Measurements from ENCODE around the gene FAM180B. TPM values are rescaled to one million over a fixed set of nuclear protein-coding genes. Genes with fewer than 3 reads are reported as not detected.
"Not testable (repeated sequence)": the region's sequence is repeated elsewhere in the genome, so short reads cannot be mapped to it uniquely, and the experiment has no call there.

Gene FAM180B
- total RNA-seq, 1 experiment from 2014 or later, result not detected

- DNase-seq, result no peak
- Histone ChIP-seq H3K4me2 (ENCODE audit: low read depth, low read length, poor library complexity, severe bottlenecking) (peak overlapping the region; percentile 89), H3K4me3 (ENCODE audit: low read length) (peak overlapping the region; percentile 85)
Measured at GRCh38 chr11:47550288-47551047, 36.0 kb upstream of the FAM180B start.

GRCh38 chr11:47551086-47551485 lies 35.4 kb upstream of the FAM180B start:
- H4K20me1 ChIP-seq (ENCODE audit: insufficient read depth, low read depth, low read length), result peaks cover 35% of the 10 kb centered on the region
- no peaks in the 10 kb centered on the region for H3K9me2 ChIP-seq (replicated peaks; ENCODE audit: insufficient read depth, low read length)
- peak overlapping the region; percentile 82 for H3K27ac ChIP-seq (ENCODE audit: low read length)
- DNase-seq, result peak; percentile 69
- peaks cover 40% of the 10 kb centered on the region for H3K4me1 ChIP-seq (ENCODE audit: low read length)
- H3K9ac ChIP-seq (ENCODE audit: low read length), result peak overlapping the region; percentile 86
- H3K27me3 ChIP-seq (ENCODE audit: low read length), result no peaks in the 10 kb centered on the region
- peak overlapping the region; percentile 89 for H3K4me2 ChIP-seq (ENCODE audit: low read depth, low read length, poor library complexity, severe bottlenecking)
- no peak overlapping the region for H2AFZ ChIP-seq (ENCODE audit: low read length)
- H3K4me3 ChIP-seq (ENCODE audit: low read length), result peak overlapping the region; percentile 85
- H3K9me3 ChIP-seq (ENCODE audit: low read length), result no peaks in the 10 kb centered on the region
- H3K36me3 ChIP-seq (ENCODE audit: insufficient read depth, low read length), result peaks cover 16% of the 10 kb centered on the region
- peaks cover 68% of the 10 kb centered on the region for H3K79me2 ChIP-seq (ENCODE audit: low read length)

More at GRCh38 chr11:47550288-47551047, 36.0 kb upstream of the FAM180B start:
- H2AFZ ChIP-seq (ENCODE audit: low read length), result no peak overlapping the region
- no peaks in the 10 kb centered on the region for H3K9me2 ChIP-seq (replicated peaks; ENCODE audit: insufficient read depth, low read length)
- no peaks in the 10 kb centered on the region for H3K27me3 ChIP-seq (ENCODE audit: low read length)
- H3K4me1 ChIP-seq (ENCODE audit: low read length), result peaks cover 36% of the 10 kb centered on the region
- peaks cover 70% of the 10 kb centered on the region for H3K79me2 ChIP-seq (ENCODE audit: low read length)
- peaks cover 35% of the 10 kb centered on the region for H4K20me1 ChIP-seq (ENCODE audit: insufficient read depth, low read depth, low read length)
- H3K27ac ChIP-seq (ENCODE audit: low read length), result peak overlapping the region; percentile 82
- H3K9ac ChIP-seq (ENCODE audit: low read length), result peak overlapping the region; percentile 86
- no peaks in the 10 kb centered on the region for H3K9me3 ChIP-seq (ENCODE audit: low read length)
- H3K36me3 ChIP-seq (ENCODE audit: insufficient read depth, low read length), result peaks cover 16% of the 10 kb centered on the region

GRCh38 chr11:47552056-47552565 lies 34.4 kb upstream of the FAM180B start:
- peak; percentile 79 for DNase-seq
- Histone ChIP-seq H3K36me3 (ENCODE audit: insufficient read depth, low read length) (peaks cover 16% of the 10 kb centered on the region), H3K27ac (ENCODE audit: low read length) (peak overlapping the region; percentile 82), H3K79me2 (ENCODE audit: low read length) (peaks cover 58% of the 10 kb centered on the region), H3K9me2 (replicated peaks; ENCODE audit: insufficient read depth, low read length) (no peaks in the 10 kb centered on the region), H4K20me1 (ENCODE audit: insufficient read depth, low read depth, low read length) (peaks cover 35% of the 10 kb centered on the region), H3K4me2 (ENCODE audit: low read depth, low read length, poor library complexity, severe bottlenecking) (peak overlapping the region; percentile 89), H3K4me1 (ENCODE audit: low read length) (peaks cover 40% of the 10 kb centered on the region), H3K4me3 (ENCODE audit: low read length) (peak overlapping the region; percentile 85), H2AFZ (ENCODE audit: low read length) (no peak overlapping the region), H3K9me3 (ENCODE audit: low read length) (no peaks in the 10 kb centered on the region), H3K9ac (ENCODE audit: low read length) (peak overlapping the region; percentile 86), H3K27me3 (ENCODE audit: low read length) (no peaks in the 10 kb centered on the region)

- Histone ChIP-seq H3K9ac (ENCODE audit: low read length) (peak within 1 kb of the TSS; percentile 86), H3K4me2 (ENCODE audit: low read depth, low read length, poor library complexity, severe bottlenecking) (peak within 1 kb of the TSS; percentile 89), H3K4me3 (ENCODE audit: low read length) (peak within 1 kb of the TSS; percentile 85), H3K27ac (ENCODE audit: low read length) (peak within 1 kb of the TSS; percentile 82), H3K79me2 (ENCODE audit: low read length) (peaks cover 52% of the 10 kb centered on the region), H3K4me1 (ENCODE audit: low read length) (peaks cover 40% of the 10 kb centered on the region), H2AFZ (ENCODE audit: low read length) (peak within 1 kb of the TSS; percentile 98), H4K20me1 (ENCODE audit: insufficient read depth, low read depth, low read length) (peaks cover 32% of the 10 kb centered on the region), H3K9me3 (ENCODE audit: low read length) (no peaks in the 10 kb centered on the region), H3K27me3 (ENCODE audit: low read length) (no peaks in the 10 kb centered on the region), H3K36me3 (ENCODE audit: insufficient read depth, low read length) (peaks cover 16% of the 10 kb centered on the region), H3K9me2 (replicated peaks; ENCODE audit: insufficient read depth, low read length) (no peaks in the 10 kb centered on the region)
- peak; percentile 97 for DNase-seq
Measured at GRCh38 chr11:47552566-47553405, 33.7 kb upstream of the FAM180B start, which contains the start of gene CELF1. Gene CELF1, minus strand, starts transcription at chr11:47553132. Its CDS starts 53,609 bp downstream, at chr11:47499523.

- H3K9me3 ChIP-seq (ENCODE audit: low read length), result no peaks in the 10 kb centered on the region
- no peak for DNase-seq
- H3K79me2 ChIP-seq (ENCODE audit: low read length), result peaks cover 46% of the 10 kb centered on the region
- peak overlapping the region; percentile 86 for H3K9ac ChIP-seq (ENCODE audit: low read length)
- H3K36me3 ChIP-seq (ENCODE audit: insufficient read depth, low read length), result peaks cover 13% of the 10 kb centered on the region
- H4K20me1 ChIP-seq (ENCODE audit: insufficient read depth, low read depth, low read length), result peaks cover 26% of the 10 kb centered on the region
- peak overlapping the region; percentile 85 for H3K4me3 ChIP-seq (ENCODE audit: low read length)
- H3K4me2 ChIP-seq (ENCODE audit: low read depth, low read length, poor library complexity, severe bottlenecking), result peak overlapping the region; percentile 89
- no peaks in the 10 kb centered on the region for H3K9me2 ChIP-seq (replicated peaks; ENCODE audit: insufficient read depth, low read length)
- peak overlapping the region; percentile 98 for H2AFZ ChIP-seq (ENCODE audit: low read length)
- peaks cover 40% of the 10 kb centered on the region for H3K4me1 ChIP-seq (ENCODE audit: low read length)
- peak overlapping the region; percentile 67 for H3K27ac ChIP-seq (ENCODE audit: low read length)
- no peaks in the 10 kb centered on the region for H3K27me3 ChIP-seq (ENCODE audit: low read length)
Measured at GRCh38 chr11:47553406-47553743, 33.1 kb upstream of the FAM180B start.

- DNase-seq; H3K27me3 ChIP-seq (ENCODE audit: low read length); H3K4me2 ChIP-seq (ENCODE audit: low read depth, low read length, poor library complexity, severe bottlenecking); H3K79me2 ChIP-seq (ENCODE audit: low read length); H3K36me3 ChIP-seq (ENCODE audit: insufficient read depth, low read length); H3K9me3 ChIP-seq (ENCODE audit: low read length); H2AFZ ChIP-seq (ENCODE audit: low read length); H3K27ac ChIP-seq (ENCODE audit: low read length); H3K9ac ChIP-seq (ENCODE audit: low read length); H3K4me3 ChIP-seq (ENCODE audit: low read length); H3K9me2 ChIP-seq (replicated peaks; ENCODE audit: insufficient read depth, low read length); H4K20me1 ChIP-seq (ENCODE audit: insufficient read depth, low read depth, low read length): not testable (repeated sequence)
- peaks cover 28% of the 10 kb centered on the region for H3K4me1 ChIP-seq (ENCODE audit: low read length)
Measured at GRCh38 chr11:47557004-47557403, 29.5 kb upstream of the FAM180B start.

GRCh38 chr11:47558695-47559094 lies 27.8 kb upstream of the FAM180B start:
- no peaks in the 10 kb centered on the region for H3K36me3 ChIP-seq (ENCODE audit: insufficient read depth, low read length)
- no peak overlapping the region for H3K9ac ChIP-seq (ENCODE audit: low read length)
- peaks cover 22% of the 10 kb centered on the region for H3K4me1 ChIP-seq (ENCODE audit: low read length)
- H3K9me2 ChIP-seq (replicated peaks; ENCODE audit: insufficient read depth, low read length), result no peaks in the 10 kb centered on the region
- H3K9me3 ChIP-seq (ENCODE audit: low read length), result no peaks in the 10 kb centered on the region
- H3K4me2 ChIP-seq (ENCODE audit: low read depth, low read length, poor library complexity, severe bottlenecking), result no peak overlapping the region
- H2AFZ ChIP-seq (ENCODE audit: low read length), result no peak overlapping the region
- no peak overlapping the region for H3K4me3 ChIP-seq (ENCODE audit: low read length)
- DNase-seq, result no peak
- peaks cover 4% of the 10 kb centered on the region for H3K79me2 ChIP-seq (ENCODE audit: low read length)
- H3K27ac ChIP-seq (ENCODE audit: low read length), result no peak overlapping the region
- no peaks in the 10 kb centered on the region for H3K27me3 ChIP-seq (ENCODE audit: low read length)
- H4K20me1 ChIP-seq (ENCODE audit: insufficient read depth, low read depth, low read length), result no peaks in the 10 kb centered on the region

- Histone ChIP-seq H3K9me2 (replicated peaks; ENCODE audit: insufficient read depth, low read length) (no peaks in the 10 kb centered on the region), H3K4me1 (ENCODE audit: low read length) (peaks cover 20% of the 10 kb centered on the region), H4K20me1 (ENCODE audit: insufficient read depth, low read depth, low read length) (no peaks in the 10 kb centered on the region), H3K27ac (ENCODE audit: low read length) (no peak overlapping the region), H3K79me2 (ENCODE audit: low read length) (peaks cover 16% of the 10 kb centered on the region), H3K36me3 (ENCODE audit: insufficient read depth, low read length) (no peaks in the 10 kb centered on the region), H3K4me3 (ENCODE audit: low read length) (no peak overlapping the region), H3K4me2 (ENCODE audit: low read depth, low read length, poor library complexity, severe bottlenecking) (no peak overlapping the region), H2AFZ (ENCODE audit: low read length) (no peak overlapping the region), H3K9ac (ENCODE audit: low read length) (no peak overlapping the region), H3K27me3 (ENCODE audit: low read length) (no peaks in the 10 kb centered on the region), H3K9me3 (ENCODE audit: low read length) (no peaks in the 10 kb centered on the region)
- no peak for DNase-seq
Measured at GRCh38 chr11:47560426-47560825, 26.1 kb upstream of the FAM180B start.

Data from Karpas-422 (cell line).